Liver (tissue), 9 donors: Measurements from ENCODE around the gene GRK2. TPM values are rescaled to one million over a fixed set of nuclear protein-coding genes. Genes with fewer than 3 reads are reported as not detected.

Experiments
- DNase-seq: peaks from one replicate; pipeline ENCODE4 v3.0.0-alpha.2; 2017; ENCODE audit warnings: low spot score
- H3K27ac ChIP-seq, 2 donors: one replicate each; pipeline ENCODE4 v1.7.0; 2013; ENCODE audit warnings: inconsistent platforms in 2 of 2, low read length in 2 of 2, control low read depth in 1 of 2, low read depth in 1 of 2, mild to moderate bottlenecking in 1 of 2
- H3K27me3 ChIP-seq, 4 donors: one replicate each; pipeline versions ENCODE4 v1.6.1 to v1.7.0; 2013; ENCODE audit warnings: low read length in 3 of 4, inconsistent platforms in 1 of 4, mild to moderate bottlenecking in 1 of 4, moderate library complexity in 1 of 4; ENCODE audit not compliant: control insufficient read depth in 4 of 4, insufficient read depth in 4 of 4
- H3K36me3 ChIP-seq, 4 donors: one replicate each; pipeline versions ENCODE4 v1.6.1 to v1.7.0; 2013; ENCODE audit warnings: low read length in 3 of 4, mild to moderate bottlenecking in 3 of 4, low read depth in 1 of 4, moderate library complexity in 1 of 4; ENCODE audit not compliant: control insufficient read depth in 4 of 4, insufficient read depth in 3 of 4
- H3K4me1 ChIP-seq, 4 donors: one replicate each; pipeline versions ENCODE4 v1.6.1 to v1.7.0; 2013; ENCODE audit warnings: low read length in 3 of 4, mild to moderate bottlenecking in 3 of 4, moderate library complexity in 1 of 4; ENCODE audit not compliant: control insufficient read depth in 4 of 4, insufficient read depth in 4 of 4
- H3K4me3 ChIP-seq, 3 donors: one replicate each; pipeline versions ENCODE4 v1.6.1 to v1.7.0; 2013; ENCODE audit warnings: low read length in 3 of 3, control low read depth in 1 of 3, low read depth in 1 of 3, mild to moderate bottlenecking in 1 of 3
- H3K9ac ChIP-seq, 2 donors: one replicate each; pipeline ENCODE4 v1.7.0; 2013; ENCODE audit warnings: low read length in 2 of 2, mild to moderate bottlenecking in 2 of 2, moderate library complexity in 2 of 2, control low read depth in 1 of 2, low read depth in 1 of 2
- H3K9me3 ChIP-seq, 4 donors: one replicate each; pipeline versions ENCODE4 v1.6.1 to v1.7.0; 2013; ENCODE audit warnings: low read length in 3 of 4; ENCODE audit not compliant: control insufficient read depth in 4 of 4
- ATF3 ChIP-seq: IDR thresholded peaks from 2 replicates; pipeline ENCODE4 v1.6.1; 2016; ENCODE audit warnings: antibody characterized with exemption
- CTCF ChIP-seq: fragments of 150-350 bp; IDR thresholded peaks from 2 replicates; pipeline ENCODE4 v1.5.1; 2017; ENCODE audit warnings: improper control_type of control experiment, low read depth, low read length; ENCODE audit not compliant: missing input control
- EGR1 ChIP-seq, 2 donors: IDR thresholded peaks; 2 replicates each; pipeline ENCODE4 v1.6.1; 2016 to 2018; ENCODE audit warnings: antibody characterized with exemption in 2 of 2, low read depth in 2 of 2
- FOXA1 ChIP-seq: IDR thresholded peaks from 2 replicates; pipeline ENCODE4 v1.6.1; 2016; ENCODE audit warnings: antibody characterized with exemption
- FOXA2 ChIP-seq: IDR thresholded peaks from 2 replicates; pipeline ENCODE4 v1.6.1; 2016; ENCODE audit warnings: antibody characterized with exemption
- GABPA ChIP-seq, 2 donors: IDR thresholded peaks in 1 of 2; conservative IDR thresholded peaks in 1 of 2; 2 replicates each; pipeline ENCODE4 v1.6.1; 2016; ENCODE audit warnings: antibody characterized with exemption in 2 of 2, mild to moderate bottlenecking in 1 of 2, moderate library complexity in 1 of 2
- HNF4A ChIP-seq, 2 donors: conservative IDR thresholded peaks; 2 replicates each; pipeline ENCODE4 v1.6.1; 2016; ENCODE audit warnings: antibody characterized with exemption in 2 of 2, mild to moderate bottlenecking in 2 of 2
- HNF4G ChIP-seq: IDR thresholded peaks from 2 replicates; pipeline ENCODE4 v1.6.1; 2016; ENCODE audit warnings: antibody characterized with exemption
- JUND ChIP-seq, 2 donors: IDR thresholded peaks; 2 replicates each; pipeline ENCODE4 v1.6.1; 2016; ENCODE audit warnings: antibody characterized with exemption in 2 of 2
- MAX ChIP-seq: IDR thresholded peaks from 2 replicates; pipeline ENCODE4 v1.6.1; 2016; ENCODE audit warnings: antibody characterized with exemption
- NR2F2 ChIP-seq: IDR thresholded peaks from 2 replicates; pipeline ENCODE4 v1.6.1; 2016; ENCODE audit warnings: antibody characterized with exemption
- RAD21 ChIP-seq, 2 donors: IDR thresholded peaks; 2 replicates each; pipeline ENCODE4 v1.6.1; 2016; ENCODE audit warnings: antibody characterized with exemption in 2 of 2, mild to moderate bottlenecking in 2 of 2
- RXRA ChIP-seq, 2 donors: IDR thresholded peaks; 2 replicates each; pipeline ENCODE4 v1.6.1; 2017 to 2018; ENCODE audit warnings: antibody characterized with exemption in 2 of 2, mild to moderate bottlenecking in 1 of 2
- SP1 ChIP-seq: IDR thresholded peaks from 2 replicates; pipeline ENCODE4 v1.6.1; 2018; ENCODE audit warnings: antibody characterized with exemption, mild to moderate bottlenecking
- TAF1 ChIP-seq: conservative IDR thresholded peaks from 2 replicates; pipeline ENCODE4 v1.6.1; 2016; ENCODE audit warnings: antibody characterized with exemption, mild to moderate bottlenecking
- YY1 ChIP-seq: IDR thresholded peaks from 2 replicates; pipeline ENCODE4 v1.6.1; 2016; ENCODE audit warnings: antibody characterized with exemption, mild to moderate bottlenecking
- WGBS: extraction: QIAGEN DNeasy Blood & Tissue Kit; methylation state at CpG from one replicate; pipeline ENCODE4 v1.1.7; 2013; 5-methylcytosine and 5-hydroxymethylcytosine counted together
- polyA plus RNA-seq, 2 donors: library from polyadenylated mRNA; stranded (reverse) in 1 of 2; unstranded in 1 of 2; fragments of 200-250 nt in 1 of 2; fragments of >200 nt in 1 of 2; fragmentation: Nextera tagmentation in 1 of 2; extraction: Ambion mirVana in 1 of 2; gene quantifications; one replicate each; pipeline versions ENCODE4 v1.2.1 to v1.2.3, GENCODE V29; 2013 to 2015
- total RNA-seq, 2 donors: library from RNA; depleted of rRNA; stranded (reverse); fragments of >200 nt; gene quantifications; one replicate each; pipeline ENCODE4 v1.2.3, GENCODE V29; 2014
- TF ChIP-seq, protein P1 (sequence below): IDR thresholded peaks from 2 replicates; pipeline ENCODE4 v1.6.1; 2016; ENCODE audit warnings: antibody characterized with exemption
- TF ChIP-seq, protein P2 (sequence below): IDR thresholded peaks from 2 replicates; pipeline ENCODE4 v1.6.1; 2016; ENCODE audit warnings: antibody characterized with exemption, mild to moderate bottlenecking
- donor health status: healthy.
- donor health status: healthy.
- donor health status: healthy.
- donor health status: healthy.
- donor health status: healthy.

Gene GRK2
- total and polyA plus RNA-seq, 4 donors, result 13.4 to 41.4 (median 31.7) TPM

DNA sequence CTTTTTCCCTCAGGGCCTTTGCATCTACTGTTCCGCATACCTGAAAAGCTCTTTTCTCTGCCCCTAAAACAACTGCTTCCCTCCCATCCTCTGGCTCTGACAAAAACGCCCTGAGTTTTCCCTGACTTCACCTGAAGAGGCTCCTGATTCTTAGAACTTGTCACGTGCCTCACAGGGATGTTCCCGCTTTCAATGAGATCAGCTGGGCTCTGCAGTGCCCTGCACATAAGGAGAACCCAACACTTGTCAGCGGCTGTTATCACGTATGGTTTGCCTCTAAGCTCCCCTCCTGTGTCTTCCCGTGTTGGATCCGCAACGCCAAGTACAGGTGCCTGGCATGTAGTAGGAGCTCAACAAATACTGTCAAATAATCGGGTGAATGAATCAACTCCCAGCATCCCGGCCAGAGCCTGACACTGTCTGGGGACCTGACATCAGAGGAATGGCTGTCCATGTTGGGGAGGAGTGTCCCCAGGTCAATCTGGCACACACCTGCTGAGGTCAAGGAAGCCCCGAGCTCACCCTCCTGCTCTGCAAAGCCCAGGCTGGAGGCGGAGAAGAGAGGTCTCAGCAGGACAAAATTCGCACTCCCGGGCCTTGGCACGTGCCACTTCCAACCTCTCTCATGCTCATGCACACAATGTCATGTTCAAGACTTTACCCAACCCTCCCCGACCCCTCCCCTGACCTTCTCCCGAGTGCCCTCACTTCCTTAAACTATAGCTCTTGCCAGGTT, 4.2 kb upstream of the GRK2 start (continued):
- TF ChIP-seq, protein P1, sequence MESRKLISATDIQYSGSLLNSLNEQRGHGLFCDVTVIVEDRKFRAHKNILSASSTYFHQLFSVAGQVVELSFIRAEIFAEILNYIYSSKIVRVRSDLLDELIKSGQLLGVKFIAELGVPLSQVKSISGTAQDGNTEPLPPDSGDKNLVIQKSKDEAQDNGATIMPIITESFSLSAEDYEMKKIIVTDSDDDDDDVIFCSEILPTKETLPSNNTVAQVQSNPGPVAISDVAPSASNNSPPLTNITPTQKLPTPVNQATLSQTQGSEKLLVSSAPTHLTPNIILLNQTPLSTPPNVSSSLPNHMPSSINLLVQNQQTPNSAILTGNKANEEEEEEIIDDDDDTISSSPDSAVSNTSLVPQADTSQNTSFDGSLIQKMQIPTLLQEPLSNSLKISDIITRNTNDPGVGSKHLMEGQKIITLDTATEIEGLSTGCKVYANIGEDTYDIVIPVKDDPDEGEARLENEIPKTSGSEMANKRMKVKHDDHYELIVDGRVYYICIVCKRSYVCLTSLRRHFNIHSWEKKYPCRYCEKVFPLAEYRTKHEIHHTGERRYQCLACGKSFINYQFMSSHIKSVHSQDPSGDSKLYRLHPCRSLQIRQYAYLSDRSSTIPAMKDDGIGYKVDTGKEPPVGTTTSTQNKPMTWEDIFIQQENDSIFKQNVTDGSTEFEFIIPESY, result no peak
- TF ChIP-seq RXRA (IDR thresholded peaks at IDR 0.05) (no peak), FOXA1 (no peak), HNF4A (conservative IDR thresholded peaks at IDR 0.05) (no peak), ATF3 (no peak), EGR1 (IDR thresholded peaks at IDR 0.05; ENCODE audit: low read depth in 2 of 2) (no peak), YY1 (no peak)

DNA sequence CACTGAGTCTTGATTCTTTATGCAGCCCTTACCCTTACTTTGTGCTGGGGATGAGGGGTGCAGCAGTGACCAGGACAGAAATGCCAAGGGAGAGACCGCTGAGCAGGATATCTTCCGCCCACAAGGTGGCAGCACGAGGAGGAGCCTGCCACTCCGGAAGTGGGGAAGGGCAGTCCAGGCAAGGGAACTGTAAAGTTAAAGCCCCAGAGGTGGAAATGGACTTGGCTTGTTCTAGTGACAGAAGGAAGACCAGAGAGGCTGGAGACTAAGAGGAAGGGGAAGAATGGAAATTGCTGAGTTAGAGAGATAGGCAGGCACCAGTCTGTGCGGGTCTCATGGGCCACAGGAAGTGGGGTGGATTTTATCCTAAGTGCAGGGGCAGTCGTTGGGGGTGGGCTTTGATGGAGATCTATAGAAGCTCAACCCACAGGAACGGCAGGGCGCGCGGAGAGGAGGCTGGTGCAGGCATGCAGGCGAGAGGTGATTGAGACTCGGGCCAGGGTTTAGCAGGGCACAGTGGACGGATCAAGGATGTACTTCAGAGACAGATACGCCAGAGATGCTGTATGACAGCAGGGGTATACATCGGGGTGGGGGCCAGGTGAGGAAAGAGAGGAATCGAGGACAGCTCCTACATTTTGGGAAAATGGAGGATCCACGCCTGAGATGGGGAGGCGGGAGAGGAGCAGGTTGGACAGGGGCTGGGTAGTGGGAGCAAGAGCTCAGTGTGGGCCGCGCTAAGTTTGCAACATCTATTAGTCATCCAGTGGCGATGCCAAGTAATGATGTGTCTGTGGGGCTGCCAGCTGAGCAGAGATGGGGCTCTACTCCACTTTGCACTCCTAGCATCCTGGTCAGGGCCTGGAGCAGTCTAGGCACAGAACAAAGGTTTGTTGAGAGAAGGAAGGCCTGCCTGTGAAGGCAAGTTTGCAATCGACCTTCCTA, 3.3 kb upstream of the GRK2 start:
- Histone ChIP-seq H3K4me3 (no peak overlapping the region), H3K4me1 (peaks cover 9 to 52% (median 32%) of the 10 kb centered on the region in 4 donors)

More for the DNA sequence above, 3.3 kb upstream of the GRK2 start:
- 56% methylated on average over 22 of the region's 22 CpGs for WGBS
- no peaks in the 10 kb centered on the region for H3K27me3 ChIP-seq
- TF ChIP-seq RXRA (IDR thresholded peaks at IDR 0.05) (peak in 1 of 2 donors; percentile 71), TAF1 (no peak), ATF3 (no peak), FOXA2 (no peak), GABPA (IDR thresholded peaks at IDR 0.05 in 1 of 2, conservative IDR thresholded peaks at IDR 0.05 in 1 of 2) (peak in 1 of 2 donors; percentile 26), SP1 (peak; percentile 64), FOXA1 (no peak), YY1 (peak; percentile 35), HNF4G (no peak), CTCF (peak; percentile 83), HNF4A (conservative IDR thresholded peaks at IDR 0.05) (peak in 1 of 2 donors; percentile 37), EGR1 (IDR thresholded peaks at IDR 0.05; ENCODE audit: low read depth in 2 of 2) (no peak), NR2F2 (peak; percentile 57), JUND (IDR thresholded peaks at IDR 0.05) (no peak), RAD21 (IDR thresholded peaks at IDR 0.05) (peak; percentile 85 to 92), MAX (peak; percentile 53)
- TF ChIP-seq, protein P2, sequence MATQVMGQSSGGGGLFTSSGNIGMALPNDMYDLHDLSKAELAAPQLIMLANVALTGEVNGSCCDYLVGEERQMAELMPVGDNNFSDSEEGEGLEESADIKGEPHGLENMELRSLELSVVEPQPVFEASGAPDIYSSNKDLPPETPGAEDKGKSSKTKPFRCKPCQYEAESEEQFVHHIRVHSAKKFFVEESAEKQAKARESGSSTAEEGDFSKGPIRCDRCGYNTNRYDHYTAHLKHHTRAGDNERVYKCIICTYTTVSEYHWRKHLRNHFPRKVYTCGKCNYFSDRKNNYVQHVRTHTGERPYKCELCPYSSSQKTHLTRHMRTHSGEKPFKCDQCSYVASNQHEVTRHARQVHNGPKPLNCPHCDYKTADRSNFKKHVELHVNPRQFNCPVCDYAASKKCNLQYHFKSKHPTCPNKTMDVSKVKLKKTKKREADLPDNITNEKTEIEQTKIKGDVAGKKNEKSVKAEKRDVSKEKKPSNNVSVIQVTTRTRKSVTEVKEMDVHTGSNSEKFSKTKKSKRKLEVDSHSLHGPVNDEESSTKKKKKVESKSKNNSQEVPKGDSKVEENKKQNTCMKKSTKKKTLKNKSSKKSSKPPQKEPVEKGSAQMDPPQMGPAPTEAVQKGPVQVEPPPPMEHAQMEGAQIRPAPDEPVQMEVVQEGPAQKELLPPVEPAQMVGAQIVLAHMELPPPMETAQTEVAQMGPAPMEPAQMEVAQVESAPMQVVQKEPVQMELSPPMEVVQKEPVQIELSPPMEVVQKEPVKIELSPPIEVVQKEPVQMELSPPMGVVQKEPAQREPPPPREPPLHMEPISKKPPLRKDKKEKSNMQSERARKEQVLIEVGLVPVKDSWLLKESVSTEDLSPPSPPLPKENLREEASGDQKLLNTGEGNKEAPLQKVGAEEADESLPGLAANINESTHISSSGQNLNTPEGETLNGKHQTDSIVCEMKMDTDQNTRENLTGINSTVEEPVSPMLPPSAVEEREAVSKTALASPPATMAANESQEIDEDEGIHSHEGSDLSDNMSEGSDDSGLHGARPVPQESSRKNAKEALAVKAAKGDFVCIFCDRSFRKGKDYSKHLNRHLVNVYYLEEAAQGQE, result no peak
- TF ChIP-seq, protein P1, result no peak
- DNase-seq, result peak; percentile 82
- no peaks in the 10 kb centered on the region for H3K9me3 ChIP-seq
- no peaks in the 10 kb centered on the region for H3K36me3 ChIP-seq
- H3K27ac ChIP-seq, result peak overlapping the region; percentile 40 to 57
- peak overlapping the region in 1 of 2 donors; percentile 27 for H3K9ac ChIP-seq
